HepG2 (cell line): ENCODE measurements around the gene PCNA. TPM values are rescaled to one million over a fixed set of nuclear protein-coding genes. Genes with fewer than 3 reads are reported as not detected.

Experiments
- BCL6 ChIP-seq: IDR thresholded peaks from 2 replicates; pipeline ENCODE4 v1.6.1; 2016; ENCODE audit warnings: missing genetic modification reagents, missing compliant biosample characterization
- DR1 ChIP-seq: sonication (generic); formaldehyde crosslinking; IDR thresholded peaks from 2 replicates; pipeline ENCODE4 v1.8.0; 2021; ENCODE audit warnings: mild to moderate bottlenecking, missing genetic modification reagents, inconsistent platforms
- DZIP1 ChIP-seq: sonication (generic); formaldehyde crosslinking; IDR thresholded peaks from 2 replicates; pipeline ENCODE4 v1.5.0; 2020; ENCODE audit warnings: mild to moderate bottlenecking, missing genetic modification reagents
- FLYWCH1 ChIP-seq: sonication (generic); formaldehyde crosslinking; IDR thresholded peaks from 2 replicates; pipeline ENCODE4 v1.8.1; 2023; ENCODE audit warnings: mild to moderate bottlenecking, missing genetic modification reagents
- HHEX ChIP-seq: IDR thresholded peaks from 2 replicates; pipeline ENCODE4 v1.6.1; 2016; ENCODE audit warnings: control low read depth
- HOMEZ ChIP-seq: IDR thresholded peaks from 2 replicates; pipeline ENCODE4 v1.6.1; 2016; ENCODE audit warnings: low read depth
- JUNB ChIP-seq: sonication (generic); formaldehyde crosslinking; IDR thresholded peaks from 2 replicates; pipeline ENCODE4 v1.8.0; 2022; ENCODE audit warnings: missing genetic modification reagents, mild to moderate bottlenecking, borderline replicate concordance
- KLF15 ChIP-seq: sonication (generic); formaldehyde crosslinking; IDR thresholded peaks from 2 replicates; pipeline ENCODE4 v1.8.1; 2023; ENCODE audit warnings: borderline replicate concordance, mild to moderate bottlenecking, inconsistent platforms, missing genetic modification reagents, mixed read lengths
- MED1 ChIP-seq: sonication (generic); formaldehyde crosslinking; IDR thresholded peaks from 2 replicates; pipeline ENCODE4 v1.4.0; 2020; ENCODE audit warnings: missing genetic modification reagents
- MXI1 ChIP-seq: IDR thresholded peaks from 3 replicates; pipeline ENCODE4 v1.6.1; 2012; ENCODE audit warnings: low read depth, low read length, inconsistent platforms, borderline replicate concordance
- PPARG ChIP-seq: conservative IDR thresholded peaks from 2 replicates; pipeline ENCODE4 v1.6.1; 2016; ENCODE audit warnings: missing biosample characterization, missing genetic modification reagents
- RBAK ChIP-seq: sonication (generic); formaldehyde crosslinking; IDR thresholded peaks from 2 replicates; pipeline ENCODE4 v1.5.1; 2020; ENCODE audit warnings: mild to moderate bottlenecking, missing genetic modification reagents
- SIX1 ChIP-seq: sonication (generic); formaldehyde crosslinking; IDR thresholded peaks from 2 replicates; pipeline ENCODE4 v1.4.0; 2020; ENCODE audit warnings: missing genetic modification reagents, borderline replicate concordance
- USF2 ChIP-seq, 2 experiments: sonication (generic) in 1 of 2; formaldehyde crosslinking in 1 of 2; IDR thresholded peaks; 2 replicates each; pipeline versions ENCODE4 v1.5.1 to v1.6.1; 2011 to 2020; ENCODE audit warnings: borderline replicate concordance in 1 of 2, low read depth in 1 of 2, low read length in 1 of 2, mild to moderate bottlenecking in 1 of 2, missing genetic modification reagents in 1 of 2, moderate library complexity in 1 of 2
- YY1 ChIP-seq: IDR thresholded peaks from 2 replicates; pipeline ENCODE4 v1.6.1; 2011; ENCODE audit warnings: low read length, low read depth, moderate library complexity, mild to moderate bottlenecking; ENCODE audit not compliant: insufficient read depth, insufficient replicate concordance
- ZBTB3 ChIP-seq: sonication (generic); formaldehyde crosslinking; IDR thresholded peaks from 2 replicates; pipeline ENCODE4 v1.4.0; 2020; ENCODE audit warnings: low read depth, mild to moderate bottlenecking, moderate library complexity, missing genetic modification reagents, borderline replicate concordance
- ZBTB43 ChIP-seq: sonication (generic); formaldehyde crosslinking; conservative IDR thresholded peaks from 2 replicates; pipeline ENCODE4 v1.4.0; 2020; ENCODE audit warnings: missing genetic modification reagents
- ZEB1 ChIP-seq: IDR thresholded peaks from 2 replicates; pipeline ENCODE4 v1.6.1; 2012; ENCODE audit warnings: mild to moderate bottlenecking, low read depth, inconsistent platforms; ENCODE audit not compliant: insufficient replicate concordance
- ZNF337 ChIP-seq: sonication (generic); formaldehyde crosslinking; IDR thresholded peaks from 2 replicates; pipeline ENCODE4 v1.5.1; 2020; ENCODE audit warnings: missing genetic modification reagents, low read depth, mild to moderate bottlenecking, borderline replicate concordance
- ZNF33B ChIP-seq: sonication (generic); formaldehyde crosslinking; IDR thresholded peaks from 2 replicates; pipeline ENCODE4 v1.5.1; 2020; ENCODE audit warnings: mild to moderate bottlenecking, missing genetic modification reagents
- ZNF501 ChIP-seq: sonication (generic); formaldehyde crosslinking; IDR thresholded peaks from 2 replicates; pipeline ENCODE4 v1.5.1; 2020; ENCODE audit warnings: mild to moderate bottlenecking, moderate library complexity, missing genetic modification reagents
- ZNF605 ChIP-seq: sonication (generic); formaldehyde crosslinking; IDR thresholded peaks from 2 replicates; pipeline ENCODE4 v1.8.0; 2022; ENCODE audit warnings: mild to moderate bottlenecking, missing genetic modification reagents
- ZNF703 ChIP-seq: sonication (generic); formaldehyde crosslinking; IDR thresholded peaks from 2 replicates; pipeline ENCODE4 v1.5.1; 2020; ENCODE audit warnings: missing genetic modification reagents, mild to moderate bottlenecking, moderate library complexity, borderline replicate concordance
- ZNF839 ChIP-seq: sonication (generic); formaldehyde crosslinking; IDR thresholded peaks from 2 replicates; pipeline ENCODE4 v1.4.0; 2020; ENCODE audit warnings: missing genetic modification reagents, mild to moderate bottlenecking, borderline replicate concordance
- polyA plus RNA-seq, 8 experiments: library from polyadenylated mRNA; depleted of rRNA in 3 of 8; stranded (reverse) in 7 of 8; unstranded in 1 of 8; fragments of >200 nt; fragmentation: Illumina TruSeq in 4 of 8; extraction: Trizol in 4 of 8; gene quantifications; 2 replicates each; pipeline versions ENCODE4 v1.2.1 to v1.2.3, GENCODE V29; 2011 to 2016; ENCODE audit warnings: low read depth in 4 of 8, missing spikeins in 1 of 8, mixed read lengths in 1 of 8; ENCODE audit not compliant: insufficient read depth in 1 of 8
- total RNA-seq, 5 experiments: library from RNA; depleted of rRNA; stranded (reverse); fragments of >200 nt; fragmentation: Illumina TruSeq; extraction: Trizol; gene quantifications; 2 replicates each; pipeline ENCODE4 v1.2.3, GENCODE V29; 2016; ENCODE audit warnings: low read depth in 1 of 5

The PCNA gene
- total and polyA plus RNA-seq, 2 of the 13 experiments (the other 11 are each of a cell fraction or from before 2014, with no cell fraction given) = 229 to 655 TPM

GRCh38 chr20:5119143-5119434, 669 bp downstream of the PCNA start (continued):
- TF ChIP-seq ZNF501 (CRISPR knock-in tag) (no peak), YY1 (no peak), RBAK (peak; percentile 83; the same call in 1 of the 2 replicates), ZNF337 (CRISPR knock-in tag) (peak; percentile 99), HHEX (CRISPR knock-in tag) (no peak), ZNF605 (peak; percentile 100; the same call in 1 of the 2 replicates), ZNF703 (CRISPR knock-in tag) (peak; percentile 100; the same call in 1 of the 2 replicates), MXI1 (peak; percentile 97; the same call in 1 of the 3 replicates), JUNB (CRISPR knock-in tag) (peak; percentile 96), DR1 (CRISPR knock-in tag) (no peak), SIX1 (CRISPR knock-in tag) (no peak), ZNF839 (CRISPR knock-in tag) (no peak), DZIP1 (CRISPR knock-in tag) (no peak), ZBTB43 (CRISPR knock-in tag) (peak; percentile 90; the same call in 1 of the 2 replicates), USF2 (IDR thresholded peaks at IDR 0.05; ENCODE audit: low read depth, low read length) (no peak), USF2 (CRISPR knock-in tag; IDR thresholded peaks at IDR 0.05; ENCODE audit: borderline replicate concordance) (no peak), ZBTB3 (peak; percentile 98; the same call in 1 of the 2 replicates), KLF15 (peak; percentile 99), FLYWCH1 (CRISPR knock-in tag) (0 out of 2 replicates have a peak, but pooled peaks have one; percentile 100), BCL6 (CRISPR knock-in tag) (no peak), ZNF33B (peak; percentile 97; the same call in 1 of the 2 replicates), ZEB1 (no peak), MED1 (CRISPR knock-in tag) (no peak), HOMEZ (no peak), PPARG (CRISPR knock-in tag) (peak; percentile 92)
